Measurements from ENCODE around the gene PITHD1. TPM values are rescaled to one million over a fixed set of nuclear protein-coding genes. Genes with fewer than 3 reads are reported as not detected.

Gene PITHD1
- total RNA-seq, 4 donors from 2014 or later: 56.3 to 77.6 (median 60.8) TPM

DNA sequence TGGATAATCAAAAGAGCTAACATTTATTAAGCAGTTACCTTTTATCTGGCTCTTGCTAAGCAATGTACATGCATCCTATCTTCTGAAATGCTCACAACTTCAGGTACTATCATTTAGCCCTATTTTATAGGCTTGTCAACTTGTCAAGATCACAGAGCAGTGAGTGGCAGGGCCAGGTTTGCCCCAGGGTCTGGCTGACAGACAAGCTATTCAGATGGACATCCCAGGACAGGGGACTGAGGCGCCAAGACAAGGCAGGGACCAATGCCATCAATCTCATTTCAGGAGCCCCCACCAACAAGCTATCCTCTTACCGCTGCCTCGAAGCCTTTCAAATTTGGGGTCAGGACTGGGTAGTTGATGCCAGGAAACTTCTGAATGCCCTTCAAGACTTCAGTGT, 38.1 kb downstream of the PITHD1 start:
- Histone ChIP-seq H3K27ac (no peak overlapping the region), H3K36me3 (peaks cover 0 to 86% of the 10 kb centered on the region in 2 donors), H3K9me3 (no peaks in the 10 kb centered on the region), H3K4me3 (no peak overlapping the region), H3K27me3 (no peaks in the 10 kb centered on the region), H3K4me1 (no peaks in the 10 kb centered on the region)
- no peak for ATAC-seq
- TF ChIP-seq POLR2A (IDR thresholded peaks at IDR 0.05) (no peak), EP300 (IDR thresholded peaks at IDR 0.05) (no peak), POLR2AphosphoS5 (IDR thresholded peaks at IDR 0.05) (no peak)
- TF ChIP-seq, protein P1, sequence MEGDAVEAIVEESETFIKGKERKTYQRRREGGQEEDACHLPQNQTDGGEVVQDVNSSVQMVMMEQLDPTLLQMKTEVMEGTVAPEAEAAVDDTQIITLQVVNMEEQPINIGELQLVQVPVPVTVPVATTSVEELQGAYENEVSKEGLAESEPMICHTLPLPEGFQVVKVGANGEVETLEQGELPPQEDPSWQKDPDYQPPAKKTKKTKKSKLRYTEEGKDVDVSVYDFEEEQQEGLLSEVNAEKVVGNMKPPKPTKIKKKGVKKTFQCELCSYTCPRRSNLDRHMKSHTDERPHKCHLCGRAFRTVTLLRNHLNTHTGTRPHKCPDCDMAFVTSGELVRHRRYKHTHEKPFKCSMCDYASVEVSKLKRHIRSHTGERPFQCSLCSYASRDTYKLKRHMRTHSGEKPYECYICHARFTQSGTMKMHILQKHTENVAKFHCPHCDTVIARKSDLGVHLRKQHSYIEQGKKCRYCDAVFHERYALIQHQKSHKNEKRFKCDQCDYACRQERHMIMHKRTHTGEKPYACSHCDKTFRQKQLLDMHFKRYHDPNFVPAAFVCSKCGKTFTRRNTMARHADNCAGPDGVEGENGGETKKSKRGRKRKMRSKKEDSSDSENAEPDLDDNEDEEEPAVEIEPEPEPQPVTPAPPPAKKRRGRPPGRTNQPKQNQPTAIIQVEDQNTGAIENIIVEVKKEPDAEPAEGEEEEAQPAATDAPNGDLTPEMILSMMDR (IDR thresholded peaks at IDR 0.05): no peak
- 87% methylated on average over 3 of the region's 3 CpGs; no CpG with 5 or more reads in 1 of the 2 donors for WGBS, 2 donors (ENCODE audit: low coverage in 1 of 2)

DNA sequence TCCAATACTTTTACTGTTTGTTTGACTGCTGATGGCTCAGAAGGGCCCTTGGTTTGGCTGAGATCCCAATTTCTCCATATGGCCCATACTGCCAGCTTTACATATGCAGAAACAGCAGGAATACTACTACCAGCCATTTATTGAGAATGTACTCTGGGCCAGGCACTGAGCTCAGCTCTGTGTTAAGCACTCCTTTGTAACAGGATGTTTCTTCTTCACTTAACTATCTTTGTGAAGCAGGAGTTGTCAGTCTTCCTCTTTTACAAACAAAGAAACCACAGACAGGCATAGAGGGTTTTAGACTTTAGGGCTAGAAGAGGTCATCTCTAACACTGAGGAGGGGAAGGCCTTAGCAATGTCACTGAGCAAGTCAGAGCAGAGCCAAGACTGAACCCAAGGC, 38.7 kb downstream of the PITHD1 start:
- H3K36me3 ChIP-seq: peaks cover 0 to 84% of the 10 kb centered on the region in 2 donors

DNA sequence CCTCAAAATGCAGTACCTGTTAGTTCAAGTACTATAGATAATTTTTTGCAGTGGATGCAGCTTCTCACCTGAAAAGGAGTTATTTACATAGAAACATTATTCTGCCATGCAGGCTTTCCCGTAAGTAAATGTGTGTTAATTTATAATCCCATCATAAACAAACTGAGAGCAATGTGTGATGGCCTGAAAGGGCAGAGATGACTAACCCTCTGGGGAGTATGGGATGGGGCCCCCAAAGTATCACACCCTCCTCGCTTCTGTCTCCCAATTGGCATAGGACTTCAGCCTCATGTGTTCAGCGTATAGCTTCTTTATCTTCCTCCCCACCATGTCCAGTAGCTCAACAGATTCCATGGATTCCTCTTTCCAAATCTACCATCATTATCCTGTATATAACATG, 39.4 kb downstream of the PITHD1 start:
- Histone ChIP-seq H3K4me1 (no peaks in the 10 kb centered on the region), H3K27me3 (no peaks in the 10 kb centered on the region), H3K4me3 (no peak overlapping the region), H3K9me3 (no peaks in the 10 kb centered on the region), H3K27ac (no peak overlapping the region), H3K36me3 (peaks cover 0 to 77% of the 10 kb centered on the region in 2 donors)
- 77 to 83% methylated on average over 2 to 3 of the region's 3 CpGs for WGBS, 2 donors (ENCODE audit: low coverage in 1 of 2)
- no peak for ATAC-seq
- TF ChIP-seq EP300 (IDR thresholded peaks at IDR 0.05): no peak
- no peak for TF ChIP-seq POLR2AphosphoS5 (IDR thresholded peaks at IDR 0.05)
- TF ChIP-seq POLR2A (IDR thresholded peaks at IDR 0.05): no peak
- TF ChIP-seq, protein P1 (IDR thresholded peaks at IDR 0.05): no peak

More for the DNA sequence above, 38.7 kb downstream of the PITHD1 start:
- TF ChIP-seq POLR2A (IDR thresholded peaks at IDR 0.05) (no peak), POLR2AphosphoS5 (IDR thresholded peaks at IDR 0.05) (no peak)
- no peaks in the 10 kb centered on the region for H3K9me3 ChIP-seq
- H3K4me1 ChIP-seq: no peaks in the 10 kb centered on the region
- H3K4me3 ChIP-seq: no peak overlapping the region
- ATAC-seq: no peak
- no peak overlapping the region for H3K27ac ChIP-seq
- H3K27me3 ChIP-seq: no peaks in the 10 kb centered on the region

DNA sequence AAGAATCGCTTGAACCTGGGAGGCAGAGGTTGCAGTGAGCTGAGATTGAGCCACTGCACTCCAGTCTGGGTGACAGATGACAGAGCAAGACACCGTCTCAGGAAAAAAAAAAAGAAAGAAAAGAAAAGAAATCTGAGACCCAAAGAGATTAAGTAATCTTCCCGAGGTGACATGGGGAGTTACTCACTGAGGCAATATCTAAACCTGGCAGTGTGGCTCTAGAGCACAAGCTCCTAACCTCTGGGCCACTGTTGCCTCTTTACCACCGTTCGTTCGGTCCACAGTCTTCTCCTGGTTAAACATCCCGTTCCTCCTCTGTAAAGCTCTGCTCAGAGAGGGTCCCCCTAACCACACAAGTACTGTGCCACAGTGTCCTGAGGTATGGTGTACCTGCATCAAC, 45.5 kb downstream of the PITHD1 start:
- Histone ChIP-seq H3K4me3 (no peak overlapping the region), H3K4me1 (peaks cover 0 to 20% (median 6%) of the 10 kb centered on the region in 3 donors), H3K27me3 (no peaks in the 10 kb centered on the region), H3K27ac (no peak overlapping the region), H3K36me3 (peaks cover 0 to 16% of the 10 kb centered on the region in 2 donors), H3K9me3 (no peaks in the 10 kb centered on the region)
- no peak for ATAC-seq
- WGBS, 2 donors (ENCODE audit: low coverage in 1 of 2): 72% methylated on average over 6 of the region's 7 CpGs; no CpG with 5 or more reads in 1 of the 2 donors
- TF ChIP-seq EP300 (IDR thresholded peaks at IDR 0.05) (no peak), POLR2AphosphoS5 (IDR thresholded peaks at IDR 0.05) (no peak), POLR2A (IDR thresholded peaks at IDR 0.05) (no peak)
- TF ChIP-seq, protein P1 (IDR thresholded peaks at IDR 0.05): no peak

DNA sequence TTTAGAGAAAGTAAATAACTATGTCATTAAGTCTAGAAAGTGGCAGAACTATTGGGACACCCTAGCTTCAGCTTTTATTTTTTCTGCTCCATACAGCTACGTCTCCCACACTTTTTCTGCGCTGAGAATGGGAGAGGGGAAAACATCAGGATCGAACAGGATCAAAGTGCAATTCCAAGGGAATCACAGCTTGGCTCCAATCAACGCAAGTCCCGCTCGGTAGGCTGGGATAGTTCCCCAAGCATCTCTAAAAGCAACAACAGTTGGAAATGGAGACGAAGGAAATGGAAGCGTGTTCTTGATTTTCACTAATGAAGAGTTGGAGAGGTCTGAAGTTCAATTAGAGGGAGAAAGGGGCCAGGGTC, 46.5 kb downstream of the PITHD1 start:
- Histone ChIP-seq H3K36me3 (peaks cover 0 to 6% of the 10 kb centered on the region in 2 donors), H3K27me3 (no peaks in the 10 kb centered on the region), H3K27ac (peak overlapping the region; percentile 78 to 93 (median 91)), H3K4me1 (peaks cover 0 to 20% (median 6%) of the 10 kb centered on the region in 3 donors), H3K4me3 (peak overlapping the region; percentile 91 to 94), H3K9me3 (no peaks in the 10 kb centered on the region)
- WGBS, 2 donors (ENCODE audit: low coverage in 1 of 2): 3 to 4% methylated on average over 8 of the region's 8 CpGs
- ATAC-seq: peak; percentile 8
- TF ChIP-seq, protein P1 (IDR thresholded peaks at IDR 0.05): no peak
- no peak for TF ChIP-seq POLR2A (IDR thresholded peaks at IDR 0.05)
